Measurements from ENCODE around the gene FCGBP. TPM values are rescaled to one million over a fixed set of nuclear protein-coding genes. Genes with fewer than 3 reads are reported as not detected.

The FCGBP gene
- total RNA-seq, 1 experiment from 2014 or later = 16.7 TPM

DNA sequence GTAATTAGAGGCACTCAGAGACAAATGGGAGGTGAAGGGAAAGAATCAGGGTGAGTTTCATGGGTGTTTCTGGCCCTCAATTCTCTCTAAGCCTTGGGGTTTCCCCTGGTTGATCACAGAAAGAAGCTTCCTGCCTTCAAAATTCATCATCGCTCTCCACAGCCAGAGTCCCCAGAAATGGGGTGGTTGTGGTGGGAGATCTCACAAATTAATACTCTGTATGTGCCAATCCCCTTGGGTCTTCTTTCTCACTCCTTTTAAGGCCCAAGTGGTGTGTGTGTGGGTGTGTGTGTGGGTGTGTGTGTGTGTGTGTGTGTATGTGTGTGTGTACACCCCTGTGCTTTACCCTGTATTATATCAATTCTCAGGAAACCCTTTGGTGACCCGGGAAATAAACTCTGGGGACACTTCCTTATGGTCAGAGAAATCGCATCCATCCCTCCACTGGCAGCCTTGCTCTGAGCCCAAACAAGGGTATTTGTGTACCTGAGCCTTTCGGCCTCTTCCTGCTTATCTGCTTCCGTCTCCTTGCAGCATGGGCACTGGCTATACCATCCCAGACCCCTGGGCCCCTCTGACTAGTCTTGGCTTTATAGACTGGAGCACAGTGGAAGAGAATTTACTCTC is 2.8 kb upstream of the FCGBP start:
- no peak overlapping the region for H3K4me3 ChIP-seq
- H3K36me3 ChIP-seq = no peaks in the 10 kb centered on the region
- peaks cover 6% of the 10 kb centered on the region; the same call in 1 of the 2 replicates for H3K9me3 ChIP-seq (replicated peaks)
- DNase-seq = no peak
- H3K27me3 ChIP-seq = peaks cover 5% of the 10 kb centered on the region; the same call in 1 of the 2 replicates
- H3K4me1 ChIP-seq = peaks cover 16% of the 10 kb centered on the region
- no peak overlapping the region for H3K27ac ChIP-seq

DNA sequence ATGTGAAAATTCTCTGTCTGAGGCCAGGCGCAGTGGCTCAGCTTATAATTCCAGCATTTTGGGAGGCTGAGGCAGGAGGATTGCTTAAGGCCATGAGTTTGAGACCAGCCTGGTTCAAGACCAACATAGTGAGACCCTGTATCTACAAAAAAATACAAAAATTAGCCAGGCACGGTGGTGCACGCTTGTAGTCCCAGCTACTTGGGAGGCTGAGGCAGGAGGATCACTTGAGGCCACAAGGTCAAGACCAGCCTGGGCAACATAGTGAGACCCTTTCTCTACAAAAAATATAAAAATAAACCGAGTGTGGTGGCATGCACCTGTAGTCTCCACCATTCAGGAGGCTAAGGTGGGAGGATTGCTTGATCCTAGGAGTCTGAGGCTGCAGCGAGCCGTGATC is 2.2 kb upstream of the FCGBP start:
- no peak for DNase-seq

DNA sequence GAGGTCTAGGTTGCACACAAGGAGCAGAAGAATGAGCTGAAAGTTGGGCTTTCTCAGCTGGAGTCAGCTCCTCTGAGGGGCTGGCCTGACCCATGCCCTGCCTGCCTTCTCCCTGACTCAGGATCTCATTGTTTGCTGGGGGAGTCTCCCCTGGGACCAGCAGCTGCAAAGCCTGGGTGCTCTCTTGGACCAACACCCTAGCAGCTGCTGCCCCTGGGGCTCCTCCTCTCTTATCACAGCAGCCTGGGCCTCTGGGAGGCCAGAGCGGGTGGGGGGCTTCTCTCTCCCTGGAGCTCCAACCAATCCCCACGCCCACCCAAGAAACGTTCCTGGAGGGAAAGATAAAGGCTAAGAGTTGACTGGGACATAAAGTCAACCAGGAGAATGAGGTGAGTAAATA is 1.6 kb upstream of the FCGBP start:
- H3K4me3 ChIP-seq = no peak overlapping the region
- H3K9me3 ChIP-seq (replicated peaks) = peaks cover 6% of the 10 kb centered on the region; the same call in 1 of the 2 replicates
- H3K4me1 ChIP-seq = peaks cover 8% of the 10 kb centered on the region
- H3K27ac ChIP-seq = no peak overlapping the region
- peak; percentile 41 to 55 for DNase-seq
- no peaks in the 10 kb centered on the region for H3K36me3 ChIP-seq
- H3K27me3 ChIP-seq = peaks cover 5% of the 10 kb centered on the region; the same call in 1 of the 2 replicates

More for the DNA sequence above, 2.2 kb upstream of the FCGBP start:
- H3K36me3 ChIP-seq = no peaks in the 10 kb centered on the region
- no peak overlapping the region for H3K27ac ChIP-seq
- H3K4me1 ChIP-seq = peaks cover 10% of the 10 kb centered on the region
- H3K27me3 ChIP-seq = peaks cover 5% of the 10 kb centered on the region; the same call in 1 of the 2 replicates
- peaks cover 6% of the 10 kb centered on the region; the same call in 1 of the 2 replicates for H3K9me3 ChIP-seq (replicated peaks)
- no peak overlapping the region for H3K4me3 ChIP-seq

DNA sequence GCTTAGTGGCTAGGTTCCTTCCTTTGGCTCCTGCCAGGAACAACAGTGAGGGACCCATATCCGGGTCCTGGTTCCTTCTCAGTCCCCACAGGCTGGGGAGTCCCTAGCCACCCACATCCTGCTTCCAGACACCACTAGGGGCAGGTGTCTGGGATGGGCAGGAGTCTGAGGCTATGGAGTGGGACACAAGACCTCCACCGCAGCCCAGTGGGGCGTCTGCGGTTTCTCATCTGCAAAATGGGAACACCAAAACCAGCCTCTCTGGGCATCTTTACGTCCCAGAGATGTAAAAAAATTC is 879 bp upstream of the FCGBP start:
- DNase-seq = no peak
- H3K36me3 ChIP-seq = no peaks in the 10 kb centered on the region
- H3K27ac ChIP-seq = no peak overlapping the region
- H3K4me1 ChIP-seq = peaks cover 8% of the 10 kb centered on the region
- peaks cover 3% of the 10 kb centered on the region; the same call in 1 of the 2 replicates for H3K9me3 ChIP-seq (replicated peaks)
- H3K27me3 ChIP-seq = peaks cover 5% of the 10 kb centered on the region; the same call in 1 of the 2 replicates
- no peak overlapping the region for H3K4me3 ChIP-seq

DNA sequence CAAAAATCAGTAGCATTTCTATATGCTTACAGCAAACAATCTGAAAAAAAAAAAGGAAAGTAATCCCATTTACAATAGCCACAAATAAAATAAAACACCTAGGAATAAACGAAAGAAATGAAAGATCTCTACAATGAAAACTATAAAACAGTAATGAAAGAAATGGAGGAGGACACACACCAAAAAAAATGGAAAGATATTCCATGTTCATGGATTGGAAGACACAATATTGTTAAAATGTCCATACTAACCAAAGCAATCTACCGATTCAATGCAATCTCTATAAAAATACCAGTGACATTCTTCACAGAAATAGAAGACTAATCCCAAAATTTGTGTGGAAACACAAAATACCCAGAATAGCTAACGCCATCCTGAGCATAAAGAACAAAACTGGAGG is 4.7 kb downstream of the FCGBP start:
- Histone ChIP-seq H3K36me3 (no peaks in the 10 kb centered on the region), H3K9me3 (replicated peaks) (peaks cover 3% of the 10 kb centered on the region; the same call in 1 of the 2 replicates), H3K4me1 (no peaks in the 10 kb centered on the region), H3K4me3 (no peak overlapping the region), H3K27ac (no peak overlapping the region), H3K27me3 (no peaks in the 10 kb centered on the region; the same call in 1 of the 2 replicates)
- no peak for DNase-seq

DNA sequence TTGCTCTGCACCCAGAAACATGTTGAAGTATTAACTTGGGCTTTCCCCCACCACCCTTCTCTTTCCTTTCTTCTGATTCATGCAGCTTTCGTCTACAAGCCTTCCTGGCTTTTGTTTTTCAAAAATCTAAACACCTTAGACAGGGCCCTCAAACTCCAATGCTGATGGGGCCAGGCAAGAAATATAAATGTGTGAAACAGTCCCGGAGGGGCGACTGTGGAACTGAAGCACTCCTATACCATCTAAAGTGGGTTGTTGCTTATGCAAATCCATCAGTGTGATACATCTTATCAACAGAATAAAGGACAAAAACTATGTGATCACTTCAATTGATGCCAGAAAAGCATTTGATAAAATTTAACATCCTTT is 6.1 kb downstream of the FCGBP start:
- Histone ChIP-seq H3K27ac (no peak overlapping the region), H3K9me3 (replicated peaks) (peaks cover 3% of the 10 kb centered on the region; the same call in 1 of the 2 replicates), H3K27me3 (no peaks in the 10 kb centered on the region; the same call in 1 of the 2 replicates), H3K36me3 (no peaks in the 10 kb centered on the region), H3K4me3 (no peak overlapping the region), H3K4me1 (no peaks in the 10 kb centered on the region)
- DNase-seq = no peak

DNA sequence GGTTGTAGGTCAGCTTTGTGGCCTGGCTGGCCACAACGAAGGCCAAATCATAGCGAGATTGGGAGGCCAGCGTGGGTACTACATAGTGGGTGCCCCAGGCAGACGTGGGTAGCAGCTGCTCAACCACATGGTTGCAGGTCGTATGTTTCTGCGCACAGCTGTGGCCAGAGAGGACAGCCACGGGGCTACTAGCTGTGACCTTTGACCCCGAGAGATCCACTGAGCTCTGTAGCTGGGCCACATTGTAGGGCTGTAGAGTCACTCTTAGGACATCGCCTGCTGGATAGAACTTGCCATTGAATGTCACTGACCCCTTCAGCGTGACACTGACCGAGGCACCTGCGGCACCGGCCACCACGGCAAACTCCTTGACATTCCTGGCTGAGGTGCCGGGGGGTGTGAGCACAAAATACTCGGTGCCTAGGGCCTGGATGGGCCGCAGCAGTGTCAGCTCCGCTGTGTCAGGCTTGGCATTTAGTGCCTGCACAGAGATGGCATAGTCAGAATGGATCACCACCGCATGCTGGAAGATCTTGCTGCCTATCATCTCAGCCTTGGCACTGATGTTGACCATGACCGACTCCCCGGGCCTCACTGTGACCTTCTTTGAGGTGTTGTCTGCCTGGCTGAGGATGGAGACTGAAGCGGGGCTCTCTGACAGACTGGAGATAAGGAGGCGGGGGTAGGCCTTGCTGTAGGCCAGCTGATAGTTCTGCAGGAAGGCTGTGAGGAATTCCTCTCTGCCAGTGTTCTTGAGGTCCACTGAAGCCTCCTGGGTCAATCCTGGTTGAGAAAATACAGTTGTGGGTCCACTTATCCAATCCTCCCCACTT is 6.7 kb downstream of the FCGBP start:
- no peak for DNase-seq
- Histone ChIP-seq H3K27ac (no peak overlapping the region), H3K9me3 (replicated peaks) (peaks cover 3% of the 10 kb centered on the region; the same call in 1 of the 2 replicates)

DNA sequence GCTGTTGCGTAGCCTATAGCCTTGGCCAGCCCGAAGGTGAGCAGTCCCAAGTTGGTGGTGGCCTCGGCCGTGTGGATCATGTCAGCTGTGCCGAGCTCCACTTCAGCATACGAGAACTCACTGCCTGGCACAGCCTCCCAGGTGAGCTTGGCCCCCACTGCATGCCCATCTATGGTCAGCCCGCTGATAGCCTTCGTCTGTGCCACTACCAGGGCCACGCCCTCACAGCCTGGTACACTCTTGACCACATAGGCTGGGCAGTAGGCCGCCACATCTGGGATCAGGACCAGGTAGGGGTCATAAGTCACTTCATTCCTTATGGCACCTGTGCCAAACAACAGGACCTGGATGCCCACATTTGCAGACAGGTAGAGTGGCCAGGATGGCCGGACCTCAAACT is 7.4 kb downstream of the FCGBP start:
- peaks cover 3% of the 10 kb centered on the region; the same call in 1 of the 2 replicates for H3K9me3 ChIP-seq (replicated peaks)
- no peaks in the 10 kb centered on the region for H3K4me1 ChIP-seq
- H3K4me3 ChIP-seq = no peak overlapping the region
- no peaks in the 10 kb centered on the region; the same call in 1 of the 2 replicates for H3K27me3 ChIP-seq
- no peaks in the 10 kb centered on the region for H3K36me3 ChIP-seq
- no peak overlapping the region for H3K27ac ChIP-seq
- no peak for DNase-seq

More for the DNA sequence above, 6.7 kb downstream of the FCGBP start:
- Histone ChIP-seq H3K4me1 (no peaks in the 10 kb centered on the region), H3K36me3 (no peaks in the 10 kb centered on the region), H3K4me3 (no peak overlapping the region), H3K27me3 (no peaks in the 10 kb centered on the region; the same call in 1 of the 2 replicates)

DNA sequence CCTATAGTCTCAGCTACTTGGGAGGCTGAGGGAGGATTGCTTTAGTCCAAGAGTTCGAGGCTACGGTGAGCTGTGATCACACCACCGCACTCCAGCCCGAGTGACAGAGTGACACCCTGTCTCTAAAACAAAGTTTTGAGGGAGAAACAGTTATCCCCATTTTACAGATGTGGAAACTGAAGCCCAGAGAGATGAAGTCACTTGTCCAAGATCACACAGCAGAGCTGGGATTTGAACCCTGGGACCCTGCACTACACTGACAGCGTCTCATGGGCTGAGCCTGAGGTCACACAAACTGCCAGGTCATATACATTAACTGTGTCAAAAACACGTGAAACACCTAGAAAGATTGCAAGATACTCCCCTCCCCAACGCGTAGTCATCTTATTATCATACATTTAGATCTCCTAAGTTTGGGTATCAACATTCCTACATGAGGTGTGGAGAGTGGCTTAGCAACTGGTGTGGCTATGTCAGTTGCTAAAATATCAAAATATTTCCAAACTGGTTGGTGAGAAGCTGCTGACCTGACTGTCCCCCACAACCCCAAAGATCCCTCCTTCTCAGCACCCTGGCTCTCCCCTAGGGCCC is 8.2 kb downstream of the FCGBP start:
- H3K27ac ChIP-seq = no peak overlapping the region
- no peak overlapping the region for H3K4me3 ChIP-seq
- peaks cover 3% of the 10 kb centered on the region; the same call in 1 of the 2 replicates for H3K9me3 ChIP-seq (replicated peaks)
- no peaks in the 10 kb centered on the region; the same call in 1 of the 2 replicates for H3K27me3 ChIP-seq
- no peaks in the 10 kb centered on the region for H3K4me1 ChIP-seq
- DNase-seq = no peak
- H3K36me3 ChIP-seq = no peaks in the 10 kb centered on the region

DNA sequence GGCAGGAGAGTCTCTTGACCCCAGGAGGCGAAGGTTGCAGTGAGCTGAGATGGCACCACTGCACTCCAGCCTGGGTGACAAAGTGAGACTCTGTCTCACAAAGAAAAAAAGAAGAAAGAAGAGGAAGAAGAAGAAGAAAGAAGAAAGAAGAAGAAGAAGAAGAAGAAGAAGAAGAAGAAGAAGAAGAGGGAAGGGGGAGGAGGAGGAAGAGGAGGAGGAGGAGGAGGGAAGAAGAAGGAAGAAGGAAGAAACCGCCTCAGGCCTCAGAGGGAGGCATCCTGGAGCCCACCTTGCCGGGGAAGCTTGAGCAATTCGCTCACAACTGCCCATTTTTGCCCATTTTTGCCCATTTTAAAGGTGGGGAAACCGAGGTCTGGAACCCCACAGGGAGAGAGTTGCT is 9.5 kb downstream of the FCGBP start:
- no peaks in the 10 kb centered on the region for H3K36me3 ChIP-seq
- no peaks in the 10 kb centered on the region; the same call in 1 of the 2 replicates for H3K27me3 ChIP-seq
- H3K9me3 ChIP-seq (replicated peaks) = peaks cover 3% of the 10 kb centered on the region; the same call in 1 of the 2 replicates
- H3K27ac ChIP-seq = no peak overlapping the region
- no peak for DNase-seq
- no peaks in the 10 kb centered on the region for H3K4me1 ChIP-seq
- H3K4me3 ChIP-seq = no peak overlapping the region

DNA sequence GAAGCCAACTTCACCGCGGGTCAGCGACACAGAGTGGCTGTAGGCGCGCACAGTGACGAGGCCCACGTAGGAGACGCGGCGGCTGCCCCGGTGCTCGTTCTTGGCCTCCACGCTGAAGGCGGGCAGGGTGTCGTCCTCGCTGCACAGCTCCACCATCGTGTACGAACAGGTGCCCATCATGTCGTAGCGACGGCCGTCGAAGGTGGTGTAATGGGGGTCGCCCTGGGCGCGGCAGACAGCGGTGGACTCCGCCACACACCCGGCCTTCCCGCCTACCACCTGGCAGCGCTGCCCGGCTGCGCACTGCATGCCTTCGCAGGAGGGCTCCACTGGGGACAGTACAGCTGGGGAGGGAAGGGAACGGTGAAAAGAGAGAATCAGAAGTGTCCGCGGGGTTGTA is 10.0 kb downstream of the FCGBP start:
- H3K4me1 ChIP-seq = no peaks in the 10 kb centered on the region
- H3K27ac ChIP-seq = no peak overlapping the region
- DNase-seq = no peak
- no peaks in the 10 kb centered on the region for H3K36me3 ChIP-seq
- H3K4me3 ChIP-seq = no peak overlapping the region
- 0 out of 2 replicates have a peak, but pooled peaks cover 3% of the 10 kb centered on the region for H3K9me3 ChIP-seq (replicated peaks)
- no peaks in the 10 kb centered on the region; the same call in 1 of the 2 replicates for H3K27me3 ChIP-seq

DNA sequence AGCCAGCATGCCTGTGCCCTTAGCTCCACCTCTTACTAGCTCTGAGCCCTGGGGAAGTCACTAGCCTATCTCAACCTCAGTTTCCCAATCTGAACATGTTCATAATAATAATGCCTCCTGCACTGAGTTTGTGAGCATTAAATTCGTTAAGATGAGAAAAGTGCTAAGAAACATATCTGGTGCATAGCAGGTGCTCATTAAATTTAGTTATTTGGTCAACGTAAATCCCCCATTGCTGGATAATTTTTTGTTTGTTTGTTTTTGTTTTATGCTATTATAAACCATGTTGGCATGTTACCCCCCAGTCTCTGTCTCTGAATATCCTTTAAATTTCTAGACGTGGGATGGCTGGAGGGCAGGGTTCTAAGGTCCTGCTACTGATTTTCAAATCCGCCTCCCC is 10.6 kb downstream of the FCGBP start:
- 0 out of 2 replicates have a peak, but pooled peaks cover 3% of the 10 kb centered on the region for H3K9me3 ChIP-seq (replicated peaks)
- DNase-seq = no peak
- H3K27me3 ChIP-seq = no peaks in the 10 kb centered on the region; the same call in 1 of the 2 replicates
- no peaks in the 10 kb centered on the region for H3K36me3 ChIP-seq
- no peaks in the 10 kb centered on the region for H3K4me1 ChIP-seq
- H3K4me3 ChIP-seq = no peak overlapping the region
- no peak overlapping the region for H3K27ac ChIP-seq

DNA sequence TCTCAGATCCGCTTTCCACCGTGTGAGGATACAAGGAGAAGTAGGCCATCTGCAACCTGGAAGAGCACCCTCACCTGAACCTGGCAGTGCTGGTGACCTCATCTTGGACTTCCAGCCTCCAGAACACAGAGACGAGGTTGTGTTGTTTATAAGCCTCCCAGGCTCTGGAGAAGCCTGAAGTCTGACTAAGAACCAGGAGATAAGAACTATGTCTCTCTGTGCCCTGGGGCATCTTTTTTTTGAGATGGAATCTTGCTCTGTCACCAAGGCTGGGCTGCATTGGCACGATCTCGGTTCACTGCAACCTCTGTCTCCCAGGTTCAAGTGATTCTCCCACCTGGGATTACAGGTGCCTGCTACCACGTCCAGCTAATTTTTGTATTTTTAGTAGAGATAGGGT is 14.5 kb downstream of the FCGBP start:
- no peak overlapping the region for H3K4me3 ChIP-seq
- H3K4me1 ChIP-seq = no peaks in the 10 kb centered on the region
- H3K27ac ChIP-seq = no peak overlapping the region
- H3K27me3 ChIP-seq = no peaks in the 10 kb centered on the region
- no peaks in the 10 kb centered on the region for H3K36me3 ChIP-seq
- DNase-seq = no peak
- no peaks in the 10 kb centered on the region for H3K9me3 ChIP-seq (replicated peaks)

DNA sequence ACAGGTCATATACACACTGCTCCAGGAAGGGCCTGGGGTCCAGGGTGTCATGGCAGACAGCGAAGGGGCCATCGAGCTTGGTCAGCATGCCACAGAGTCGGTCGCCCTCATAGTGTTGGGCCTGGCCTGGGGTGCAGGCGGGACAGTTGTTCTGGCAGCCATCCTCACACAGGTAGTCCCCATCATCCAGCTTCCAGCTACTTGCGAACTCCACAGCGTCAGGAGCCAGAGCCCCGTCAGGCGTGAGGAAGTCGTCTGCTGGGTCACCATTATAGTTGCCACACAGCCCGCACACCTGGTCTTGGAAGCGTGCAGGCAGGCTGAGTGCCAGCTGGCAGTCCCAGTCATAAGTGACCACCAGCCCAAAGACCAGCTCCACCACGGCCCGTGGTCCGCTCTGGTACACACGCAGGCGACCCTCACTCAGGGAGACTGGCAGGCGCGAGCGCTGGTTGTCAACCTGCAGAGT is 16.2 kb downstream of the FCGBP start:
- DNase-seq = no peak
- H3K4me3 ChIP-seq = no peak overlapping the region
- H3K36me3 ChIP-seq = no peaks in the 10 kb centered on the region
- no peaks in the 10 kb centered on the region for H3K9me3 ChIP-seq (replicated peaks)
- H3K27ac ChIP-seq = no peak overlapping the region
- H3K27me3 ChIP-seq = no peaks in the 10 kb centered on the region
- no peaks in the 10 kb centered on the region for H3K4me1 ChIP-seq
